Naive thymus-derived CD4-positive, alpha-beta T cell (primary cell): ENCODE results near the gene VPS13C. TPM values are rescaled to one million over a fixed set of nuclear protein-coding genes. Genes with fewer than 3 reads are reported as not detected.
A peak's percentile ranks its signal among the peaks of the same experiment; 100 is the strongest.

Experiments
- ATAC-seq: fragments of 150-1000 bp; cut with Tn5 transposase; 2 replicates; pipeline ENCODE4 v1.10.0; 2021; ENCODE audit warnings: mild to moderate bottlenecking, moderate library complexity
- CTCF ChIA-PET: fragments of 350-600 bp; sonication (Branson Sonifier 250); formaldehyde crosslinking; loops from one replicate; lab custom pipeline; 2021; ENCODE audit warnings: antibody characterized with exemption; lab: Charles Lee
- POLR2A ChIA-PET: fragments of 350-600 bp; sonication (Branson Sonifier 250); formaldehyde crosslinking; loops from one replicate; lab custom pipeline; 2021; ENCODE audit warnings: antibody characterized with exemption, inconsistent platforms; lab: Charles Lee
- DNase-seq, 9 donors: peaks; one replicate each; pipeline versions ENCODE4 v3.0.0 to v3.0.0-alpha.2; 2020 to 2022; ENCODE audit warnings: mixed read lengths in 1 of 9
- H3K27ac ChIP-seq: one replicate; pipeline ENCODE4 v1.7.0; 2013; ENCODE audit warnings: mild to moderate bottlenecking, low read depth, low read length, moderate library complexity
- H3K27me3 ChIP-seq, 2 donors: one replicate each; pipeline ENCODE4 v1.7.0; 2013; ENCODE audit warnings: low read length in 2 of 2, mild to moderate bottlenecking in 2 of 2, moderate library complexity in 2 of 2; ENCODE audit not compliant: control insufficient read depth in 2 of 2, insufficient read depth in 2 of 2
- H3K36me3 ChIP-seq, 3 experiments: 1 replicate in 2 of 3; 2 replicates in 1 of 3; pipeline ENCODE4 v1.7.0; 2013; ENCODE audit warnings: low read length in 3 of 3, mild to moderate bottlenecking in 3 of 3, moderate library complexity in 1 of 3; ENCODE audit not compliant: insufficient read depth in 3 of 3, control insufficient read depth in 2 of 3
- H3K4me1 ChIP-seq, 2 donors: one replicate each; pipeline ENCODE4 v1.7.0; 2013; ENCODE audit warnings: low read length in 2 of 2, mild to moderate bottlenecking in 2 of 2, moderate library complexity in 1 of 2; ENCODE audit not compliant: control insufficient read depth in 2 of 2, insufficient read depth in 2 of 2
- H3K4me3 ChIP-seq: 2 replicates; pipeline ENCODE4 v1.7.0; 2013; ENCODE audit warnings: mild to moderate bottlenecking, low read length
- H3K9me3 ChIP-seq, 3 experiments: 1 replicate in 2 of 3; 2 replicates in 1 of 3; pipeline ENCODE4 v1.7.0; 2013; ENCODE audit warnings: low read length in 3 of 3; ENCODE audit not compliant: control insufficient read depth in 2 of 3
- H3K27ac Mint-ChIP-seq, 9 donors: one replicate each; pipeline ENCODE4 v1.8.0; 2020 to 2022; ENCODE audit warnings: mixed read lengths in 9 of 9, mild to moderate bottlenecking in 8 of 9, moderate library complexity in 5 of 9, inconsistent platforms in 2 of 9
- H3K27me3 Mint-ChIP-seq, 5 donors: one replicate each; pipeline ENCODE4 v1.8.0; 2021 to 2022; ENCODE audit warnings: mixed read lengths in 5 of 5, mild to moderate bottlenecking in 1 of 5
- H3K36me3 Mint-ChIP-seq, 5 donors: one replicate each; pipeline ENCODE4 v1.8.0; 2020 to 2022; ENCODE audit warnings: mixed read lengths in 5 of 5, mild to moderate bottlenecking in 3 of 5, inconsistent platforms in 1 of 5
- H3K4me1 Mint-ChIP-seq, 7 donors: one replicate each; pipeline ENCODE4 v1.8.0; 2020 to 2022; ENCODE audit warnings: mixed read lengths in 7 of 7, mild to moderate bottlenecking in 3 of 7, inconsistent platforms in 1 of 7
- H3K4me3 Mint-ChIP-seq, 10 donors: one replicate each; pipeline ENCODE4 v1.8.0; 2020 to 2022; ENCODE audit warnings: mild to moderate bottlenecking in 10 of 10, mixed read lengths in 10 of 10, moderate library complexity in 6 of 10, inconsistent platforms in 2 of 10
- H3K9me3 Mint-ChIP-seq, 11 donors: one replicate each; pipeline ENCODE4 v1.8.0; 2020 to 2022; ENCODE audit warnings: mixed read lengths in 11 of 11, mild to moderate bottlenecking in 4 of 11, inconsistent platforms in 1 of 11, moderate library complexity in 1 of 11
- intact Hi-C, 2 donors: fragments of 100-400 bp; cut with micrococcal nuclease; formaldehyde crosslinking; loops; one replicate each; pipeline ENCODE4 v1.15.1; 2023
- polyA plus RNA-seq, 2 donors: library from polyadenylated mRNA; unstranded; fragments of 300-500 nt; fragmentation: Illumina TruSeq; gene quantifications; one replicate each; pipeline ENCODE4 v1.2.3, GENCODE V29; 2021
- total RNA-seq, 6 experiments: library from RNA in 5 of 6; stranded (reverse) in 5 of 6; gene quantifications; 1 replicate in 5 of 6; 2 replicates in 1 of 6; pipeline ENCODE4 v1.2.3 and lab custom pipeline; 2021 to 2026

The VPS13C gene
- total and polyA plus RNA-seq, 7 experiments from 2014 or later, result 12.7 to 159 (median 108) TPM

GRCh38 chr15:62035256-62035924 lies 24.9 kb downstream of the VPS13C start:
- H3K4me3 Mint-ChIP-seq, result no peak overlapping the region
- no peak for ATAC-seq
- peaks cover 6 to 22% (median 12%) of the 10 kb centered on the region in 7 donors for H3K4me1 Mint-ChIP-seq
- peaks cover 0 to 11% (median 0%) of the 10 kb centered on the region in 3 experiments for H3K36me3 ChIP-seq
- peaks cover 0 to 7% (median 0%) of the 10 kb centered on the region in 11 donors for H3K9me3 Mint-ChIP-seq
- H3K4me3 ChIP-seq, result no peak overlapping the region
- no peak overlapping the region for H3K27ac Mint-ChIP-seq
- H3K36me3 Mint-ChIP-seq, result peaks cover 12 to 48% (median 31%) of the 10 kb centered on the region in 5 donors
- no peaks in the 10 kb centered on the region for H3K9me3 ChIP-seq
- POLR2A ChIA-PET, result no interaction called here
- no peaks in the 10 kb centered on the region for H3K27me3 Mint-ChIP-seq
- H3K27ac ChIP-seq, result no peak overlapping the region
- H3K4me1 ChIP-seq, result no peaks in the 10 kb centered on the region
- DNase-seq, result no peak
- no peaks in the 10 kb centered on the region for H3K27me3 ChIP-seq
- CTCF ChIA-PET, result no interaction called here
- intact Hi-C loops, result no loop called here

GRCh38 chr15:62027916-62028315 lies 32.3 kb downstream of the VPS13C start:
- H3K4me3 ChIP-seq, result no peak overlapping the region
- DNase-seq (no peak), ATAC-seq (no peak)
- CTCF ChIA-PET, result interaction anchor here (0.6 to 1.2 kb wide), 2 partner anchors 32 to 1922 kb away, joined by 3 read pairs; partner anchors contain the start of gene VPS13C
- POLR2A ChIA-PET, result no interaction called here
- H3K27me3 ChIP-seq, result no peaks in the 10 kb centered on the region
- no peaks in the 10 kb centered on the region for H3K27me3 Mint-ChIP-seq
- H3K9me3 Mint-ChIP-seq, result no peaks in the 10 kb centered on the region
- no peaks in the 10 kb centered on the region for H3K4me1 ChIP-seq
- H3K4me1 Mint-ChIP-seq, result peaks cover 3 to 20% (median 7%) of the 10 kb centered on the region in 7 donors
- H3K9me3 ChIP-seq, result no peaks in the 10 kb centered on the region
- H3K27ac Mint-ChIP-seq, result no peak overlapping the region
- H3K4me3 Mint-ChIP-seq, result no peak overlapping the region
- H3K36me3 Mint-ChIP-seq, result peaks cover 14 to 50% (median 42%) of the 10 kb centered on the region in 5 donors
- peaks cover 0 to 13% (median 0%) of the 10 kb centered on the region in 3 experiments for H3K36me3 ChIP-seq
- H3K27ac ChIP-seq, result no peak overlapping the region
- intact Hi-C loops, result no loop called here

DNA sequence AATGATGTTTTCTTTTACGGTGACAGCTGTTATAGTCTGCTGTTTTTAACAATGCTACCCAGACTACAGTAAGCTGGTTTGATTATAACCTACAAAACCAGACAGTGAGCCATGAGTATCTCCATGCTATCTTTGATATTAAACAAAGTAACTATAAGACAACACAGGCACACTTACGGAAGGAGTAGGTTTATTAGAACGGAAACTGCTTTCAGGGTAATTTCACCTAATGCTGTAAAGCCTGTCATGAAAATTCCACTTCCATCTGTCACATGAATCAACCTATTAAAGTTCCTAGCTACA lies 33.0 kb downstream of the VPS13C start:
- intact Hi-C loops, result no loop called here
- Histone ChIP-seq H3K4me1 (no peaks in the 10 kb centered on the region), H3K36me3 (peaks cover 0 to 20% (median under 1%) of the 10 kb centered on the region in 3 experiments), H3K4me3 (no peak overlapping the region), H3K27me3 (no peaks in the 10 kb centered on the region), H3K9me3 (no peaks in the 10 kb centered on the region), H3K27ac (no peak overlapping the region)
- Mint-ChIP-seq H3K4me1 (peaks cover 3 to 20% (median 7%) of the 10 kb centered on the region in 7 donors), H3K4me3 (no peak overlapping the region), H3K27me3 (no peaks in the 10 kb centered on the region), H3K36me3 (peaks cover 14 to 54% (median 47%) of the 10 kb centered on the region in 5 donors), H3K27ac (no peak overlapping the region), H3K9me3 (no peaks in the 10 kb centered on the region)
- ATAC-seq (no peak), DNase-seq (no peak)
- ChIA-PET POLR2A (no interaction called here), CTCF (interaction anchor here (0.6 to 1.2 kb wide), 3 partner anchors 33 to 1923 kb away, joined by 3 read pairs; partner anchors contain the start of gene VPS13C)

GRCh38 chr15:62026487-62027262 lies 33.6 kb downstream of the VPS13C start:
- ATAC-seq (peak; percentile 36), DNase-seq (no peak)
- Mint-ChIP-seq H3K9me3 (no peaks in the 10 kb centered on the region), H3K27ac (peak overlapping the region in 1 of 9 donors; percentile 22), H3K4me1 (peaks cover 3 to 20% (median 7%) of the 10 kb centered on the region in 7 donors), H3K27me3 (no peaks in the 10 kb centered on the region), H3K4me3 (no peak overlapping the region), H3K36me3 (peaks cover 14 to 60% (median 52%) of the 10 kb centered on the region in 5 donors)
- H3K27me3 ChIP-seq, result no peaks in the 10 kb centered on the region
- POLR2A ChIA-PET, result no interaction called here
- no peaks in the 10 kb centered on the region for H3K4me1 ChIP-seq
- no peak overlapping the region for H3K4me3 ChIP-seq
- H3K36me3 ChIP-seq, result peaks cover 0 to 25% (median 5%) of the 10 kb centered on the region in 3 experiments
- H3K27ac ChIP-seq, result no peak overlapping the region
- intact Hi-C loops, result no loop called here
- no peaks in the 10 kb centered on the region for H3K9me3 ChIP-seq
- CTCF ChIA-PET, result interaction anchor here (0.7 kb wide), 1 partner anchor 87 kb away, joined by 3 read pairs; no protein-coding TSS in a partner anchor

DNA sequence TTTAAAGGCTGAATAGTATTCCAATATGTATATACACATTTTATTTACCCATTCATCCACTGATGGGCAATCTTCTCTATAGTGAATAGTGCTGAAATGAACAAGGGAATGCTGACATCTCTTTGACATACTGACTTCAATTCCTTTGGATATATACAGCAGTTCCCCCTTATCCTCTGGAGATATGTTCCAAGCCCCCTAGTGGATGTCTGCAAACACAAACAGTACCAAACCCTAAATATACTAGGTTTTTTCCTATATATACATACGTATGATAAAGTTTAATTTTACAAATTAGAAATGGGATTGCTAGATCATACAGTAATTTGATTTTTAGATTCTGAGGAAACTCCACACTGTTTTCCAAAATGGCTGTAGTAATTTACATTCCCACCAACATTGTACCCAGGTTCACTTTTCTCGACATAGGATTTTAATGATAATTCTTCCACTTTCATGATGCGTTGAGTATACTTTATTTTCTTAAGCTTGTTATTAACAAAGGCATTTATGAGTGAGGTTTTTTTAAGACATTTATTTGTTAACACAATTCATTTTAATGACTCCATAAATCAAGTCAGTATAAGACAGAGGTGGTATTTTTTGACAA lies 38.2 kb downstream of the VPS13C start:
- peaks cover 0 to 14% (median 0%) of the 10 kb centered on the region in 11 donors for H3K9me3 Mint-ChIP-seq
- DNase-seq (no peak), ATAC-seq (no peak)
- Histone ChIP-seq H3K9me3 (no peaks in the 10 kb centered on the region), H3K27ac (no peak overlapping the region), H3K4me1 (no peaks in the 10 kb centered on the region), H3K36me3 (peaks cover 8 to 23% (median 12%) of the 10 kb centered on the region in 3 experiments), H3K4me3 (no peak overlapping the region), H3K27me3 (no peaks in the 10 kb centered on the region)
- no peak overlapping the region for H3K27ac Mint-ChIP-seq
- intact Hi-C loops, result loop anchor here in 1 of 2 donors (5.0 kb wide), 1 partner anchor 40 kb away; the partner anchor contains the start of gene VPS13C
- H3K4me1 Mint-ChIP-seq, result peaks cover 0 to 7% (median 0%) of the 10 kb centered on the region in 7 donors
- ChIA-PET POLR2A (no interaction called here), CTCF (interaction anchor here (0.5 to 1.6 kb wide), 2 partner anchors 7 to 38 kb away, joined by 3 to 5 read pairs; partner anchors contain the start of gene VPS13C)
- H3K4me3 Mint-ChIP-seq, result no peak overlapping the region
- H3K36me3 Mint-ChIP-seq, result peaks cover 17 to 65% (median 60%) of the 10 kb centered on the region in 5 donors
- H3K27me3 Mint-ChIP-seq, result no peaks in the 10 kb centered on the region

DNA sequence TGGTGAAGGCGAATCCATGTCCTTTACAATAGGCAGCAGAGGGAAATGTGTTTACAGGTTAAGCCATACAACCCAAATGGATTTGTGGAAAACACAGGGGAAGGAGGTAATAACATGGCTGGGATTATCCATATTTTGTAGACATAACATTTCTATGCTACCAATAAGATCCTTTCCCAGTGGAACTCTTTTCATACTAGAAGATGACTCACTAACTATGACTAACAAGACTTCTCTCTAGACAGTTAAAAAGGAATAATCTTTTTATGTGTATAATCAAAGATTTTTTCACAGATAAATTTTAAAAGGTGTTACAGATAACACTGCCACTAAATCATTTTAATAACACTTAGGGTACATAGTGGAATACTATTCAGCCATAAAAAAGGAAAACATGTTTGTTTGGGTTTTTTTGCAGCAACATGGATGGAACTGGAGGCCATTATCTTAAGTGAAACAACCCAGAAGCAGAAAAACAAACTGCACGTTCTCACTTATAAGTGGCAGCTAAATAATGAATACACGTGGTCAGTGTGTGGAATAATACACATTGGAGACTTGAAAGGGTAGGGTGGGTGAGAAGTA lies 39.6 kb downstream of the VPS13C start:
- intact Hi-C loops, result loop anchor here in 1 of 2 donors (5.0 kb wide), 1 partner anchor 42 kb away; the partner anchor contains the start of gene VPS13C
- H3K4me1 ChIP-seq, result no peaks in the 10 kb centered on the region
- H3K27ac ChIP-seq, result no peak overlapping the region
- peaks cover 11 to 63% (median 62%) of the 10 kb centered on the region in 5 donors for H3K36me3 Mint-ChIP-seq
- H3K9me3 Mint-ChIP-seq, result peaks cover 0 to 20% (median 3%) of the 10 kb centered on the region in 11 donors
- CTCF ChIA-PET, result no interaction called here
- no peaks in the 10 kb centered on the region for H3K9me3 ChIP-seq
- POLR2A ChIA-PET, result no interaction called here
- no peak overlapping the region for H3K4me3 ChIP-seq
- no peaks in the 10 kb centered on the region for H3K27me3 Mint-ChIP-seq
- H3K4me1 Mint-ChIP-seq, result peaks cover 0 to 4% (median 0%) of the 10 kb centered on the region in 7 donors
- no peak overlapping the region for H3K27ac Mint-ChIP-seq
- DNase-seq (no peak), ATAC-seq (no peak)
- peaks cover 8 to 23% (median 12%) of the 10 kb centered on the region in 3 experiments for H3K36me3 ChIP-seq
- no peaks in the 10 kb centered on the region for H3K27me3 ChIP-seq
- no peak overlapping the region for H3K4me3 Mint-ChIP-seq
